ENCODE results near the gene C19orf81. TPM values are rescaled to one million over a fixed set of nuclear protein-coding genes. Genes with fewer than 3 reads are reported as not detected.

C19orf81 gene
- total and polyA plus RNA-seq, 4 donors = 1.3 to 2.5 (median 1.7) TPM; not detected in 1

DNA sequence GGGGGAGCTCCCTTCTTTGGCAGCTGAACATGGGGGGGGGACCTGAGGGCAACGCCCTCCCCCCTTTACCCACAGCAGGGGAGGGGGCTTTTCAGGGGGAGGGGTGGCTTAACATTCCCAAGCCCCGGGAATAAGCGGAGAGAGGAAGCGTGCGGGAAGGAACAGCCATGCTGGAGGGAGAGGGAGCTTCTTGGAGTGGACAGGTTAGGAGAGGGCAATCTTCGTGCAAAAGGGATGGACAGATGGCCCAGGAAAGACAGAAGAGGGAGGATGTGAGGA is 10.8 kb downstream of the C19orf81 start:
- peaks cover 0 to 12% (median 1%) of the 10 kb centered on the region in 4 donors for H3K9me3 ChIP-seq (ENCODE audit: control insufficient read depth in 4 of 4, insufficient read depth in 3 of 4, low read length in 3 of 4)
- TF ChIP-seq, protein P1, sequence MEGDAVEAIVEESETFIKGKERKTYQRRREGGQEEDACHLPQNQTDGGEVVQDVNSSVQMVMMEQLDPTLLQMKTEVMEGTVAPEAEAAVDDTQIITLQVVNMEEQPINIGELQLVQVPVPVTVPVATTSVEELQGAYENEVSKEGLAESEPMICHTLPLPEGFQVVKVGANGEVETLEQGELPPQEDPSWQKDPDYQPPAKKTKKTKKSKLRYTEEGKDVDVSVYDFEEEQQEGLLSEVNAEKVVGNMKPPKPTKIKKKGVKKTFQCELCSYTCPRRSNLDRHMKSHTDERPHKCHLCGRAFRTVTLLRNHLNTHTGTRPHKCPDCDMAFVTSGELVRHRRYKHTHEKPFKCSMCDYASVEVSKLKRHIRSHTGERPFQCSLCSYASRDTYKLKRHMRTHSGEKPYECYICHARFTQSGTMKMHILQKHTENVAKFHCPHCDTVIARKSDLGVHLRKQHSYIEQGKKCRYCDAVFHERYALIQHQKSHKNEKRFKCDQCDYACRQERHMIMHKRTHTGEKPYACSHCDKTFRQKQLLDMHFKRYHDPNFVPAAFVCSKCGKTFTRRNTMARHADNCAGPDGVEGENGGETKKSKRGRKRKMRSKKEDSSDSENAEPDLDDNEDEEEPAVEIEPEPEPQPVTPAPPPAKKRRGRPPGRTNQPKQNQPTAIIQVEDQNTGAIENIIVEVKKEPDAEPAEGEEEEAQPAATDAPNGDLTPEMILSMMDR (IDR thresholded peaks at IDR 0.05; ENCODE audit: control extremely low read depth, extremely low read depth) = no peak

DNA sequence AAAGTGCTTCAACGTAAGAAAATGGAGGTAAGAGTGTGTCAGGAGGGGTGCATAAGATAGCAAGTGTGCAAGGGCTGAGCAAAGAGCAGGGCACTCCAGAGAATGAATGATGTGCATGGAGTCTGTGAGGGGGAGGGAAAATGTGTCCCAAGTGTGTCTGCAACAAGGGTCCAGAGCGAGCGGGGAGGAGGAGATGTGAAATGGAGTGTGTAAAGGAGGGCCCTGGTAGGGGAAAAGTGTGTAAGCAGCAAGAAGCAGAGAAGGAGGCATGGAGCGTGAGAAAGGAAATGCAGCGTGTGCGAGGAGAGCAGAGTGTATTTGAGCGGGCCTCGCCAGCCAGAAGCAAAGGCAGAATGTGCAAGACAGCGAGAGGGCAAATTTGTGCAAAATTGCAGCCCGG is 11.8 kb downstream of the C19orf81 start:
- H3K4me3 ChIP-seq = no peak overlapping the region
- H3K9me3 ChIP-seq (ENCODE audit: control insufficient read depth in 4 of 4, insufficient read depth in 3 of 4, low read length in 3 of 4) = peaks cover 0 to 8% (median 0%) of the 10 kb centered on the region in 4 donors
- ATAC-seq (ENCODE audit: insufficient read depth, low FRiP score) (no peak), DNase-seq (no peak)
- 77 to 83% methylated on average over 10 of the region's 10 CpGs for WGBS, 2 donors
- H3K27me3 ChIP-seq (ENCODE audit: control insufficient read depth in 3 of 3, insufficient read depth in 3 of 3, low read length in 2 of 3) = peaks cover 8 to 49% (median 34%) of the 10 kb centered on the region in 3 donors
- no peak overlapping the region for H3K27ac ChIP-seq (ENCODE audit: low read depth in 1 of 2, low read length in 1 of 2)
- no peaks in the 10 kb centered on the region for H3K36me3 ChIP-seq (ENCODE audit: control insufficient read depth in 4 of 4, insufficient read depth in 4 of 4, low read length in 4 of 4)
- H3K9ac ChIP-seq (ENCODE audit: insufficient read depth in 1 of 2, low read length in 2 of 2) = no peak overlapping the region
- TF ChIP-seq, protein P1 (IDR thresholded peaks at IDR 0.05; ENCODE audit: control extremely low read depth, extremely low read depth) = no peak
- peaks cover 0 to 14% (median 0%) of the 10 kb centered on the region in 5 donors for H3K4me1 ChIP-seq (ENCODE audit: control insufficient read depth in 5 of 5, insufficient read depth in 5 of 5, low read length in 5 of 5)

More for the DNA sequence above, 10.8 kb downstream of the C19orf81 start:
- 29 to 37% methylated on average over 6 of the region's 6 CpGs for WGBS, 2 donors
- Histone ChIP-seq H3K4me1 (ENCODE audit: control insufficient read depth in 5 of 5, insufficient read depth in 5 of 5, low read length in 5 of 5) (peaks cover 0 to 13% (median 0%) of the 10 kb centered on the region in 5 donors), H3K27me3 (ENCODE audit: control insufficient read depth in 3 of 3, insufficient read depth in 3 of 3, low read length in 2 of 3) (peaks cover 8 to 44% (median 30%) of the 10 kb centered on the region in 3 donors), H3K9ac (ENCODE audit: insufficient read depth in 1 of 2, low read length in 2 of 2) (no peak overlapping the region), H3K4me3 (no peak overlapping the region), H3K27ac (ENCODE audit: low read depth in 1 of 2, low read length in 1 of 2) (no peak overlapping the region), H3K36me3 (ENCODE audit: control insufficient read depth in 4 of 4, insufficient read depth in 4 of 4, low read length in 4 of 4) (no peaks in the 10 kb centered on the region)
- ATAC-seq (ENCODE audit: insufficient read depth, low FRiP score) (no peak), DNase-seq (no peak)

DNA sequence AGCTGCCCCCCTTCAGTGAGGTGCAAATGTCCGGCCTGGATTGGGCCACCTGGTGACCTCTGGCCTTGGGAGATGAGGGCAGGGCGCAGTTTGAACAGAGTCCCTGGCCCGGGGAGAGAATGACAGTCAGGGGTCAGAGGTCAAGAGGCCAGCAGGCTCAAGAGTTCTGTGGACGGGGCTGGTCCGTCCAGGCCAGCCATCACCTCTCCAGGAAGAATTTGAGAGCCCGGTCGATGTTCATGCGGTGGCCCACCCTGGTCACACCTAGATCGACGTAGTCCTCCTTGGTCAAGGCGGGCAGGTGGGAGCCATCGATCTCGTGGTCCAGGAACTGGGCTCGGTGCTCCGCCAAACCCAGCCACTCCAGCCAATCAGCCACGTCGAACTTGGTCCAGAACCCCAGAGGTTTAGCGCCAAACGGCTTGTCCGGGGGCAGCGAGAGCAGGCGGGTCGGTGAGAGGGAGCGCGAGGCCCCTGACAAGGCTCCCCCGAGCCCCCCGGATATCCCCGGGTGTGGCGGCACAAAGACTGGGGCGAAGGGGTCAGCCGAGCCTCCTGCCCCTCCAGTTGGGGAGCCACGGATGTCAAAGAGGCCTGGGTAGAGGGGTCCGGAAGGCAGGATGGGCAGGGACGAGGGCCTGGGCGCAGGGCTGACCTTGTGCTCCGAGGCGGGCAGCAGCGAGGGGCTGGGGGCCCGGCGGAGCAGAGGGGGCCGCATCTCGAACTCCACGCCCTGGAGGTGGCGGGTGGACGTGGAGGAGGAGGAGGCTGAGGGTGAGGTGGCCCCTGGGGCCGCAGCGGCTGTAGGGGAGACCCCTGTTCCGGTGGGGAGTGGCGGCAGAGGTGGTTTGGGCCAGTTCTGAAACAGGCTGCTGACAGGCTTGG is 12.8 kb downstream of the C19orf81 start:
- no peak for DNase-seq

More for the DNA sequence above, 12.8 kb downstream of the C19orf81 start:
- H3K4me1 ChIP-seq (ENCODE audit: control insufficient read depth in 5 of 5, insufficient read depth in 5 of 5, low read length in 5 of 5) = peaks cover 0 to 15% (median 0%) of the 10 kb centered on the region in 5 donors
- H3K27ac ChIP-seq (ENCODE audit: low read depth in 1 of 2, low read length in 1 of 2) = no peak overlapping the region
- H3K9me3 ChIP-seq (ENCODE audit: control insufficient read depth in 4 of 4, insufficient read depth in 3 of 4, low read length in 3 of 4) = peaks cover 0 to 6% (median 0%) of the 10 kb centered on the region in 4 donors
- TF ChIP-seq, protein P1 (IDR thresholded peaks at IDR 0.05; ENCODE audit: control extremely low read depth, extremely low read depth) = no peak
- no peak overlapping the region for H3K9ac ChIP-seq (ENCODE audit: insufficient read depth in 1 of 2, low read length in 2 of 2)
- 64 to 68% methylated on average over 45 to 49 of the region's 49 CpGs for WGBS, 2 donors
- no peak for ATAC-seq (ENCODE audit: insufficient read depth, low FRiP score)
- no peak overlapping the region for H3K4me3 ChIP-seq
- H3K36me3 ChIP-seq (ENCODE audit: control insufficient read depth in 4 of 4, insufficient read depth in 4 of 4, low read length in 4 of 4) = no peaks in the 10 kb centered on the region
- peaks cover 14 to 48% (median 37%) of the 10 kb centered on the region in 3 donors for H3K27me3 ChIP-seq (ENCODE audit: control insufficient read depth in 3 of 3, insufficient read depth in 3 of 3, low read length in 2 of 3)

All from lung (tissue), 12 donors.